Measurements from ENCODE around the gene NHEJ1.

The NHEJ1 gene

GRCh38 chr2:219122202-219122980, 38.2 kb downstream of the NHEJ1 start:
- DNase-seq, result no peak

GRCh38 chr2:219120082-219120481, 40.5 kb downstream of the NHEJ1 start:
- no peak for DNase-seq

GRCh38 chr2:219119422-219120043, 41.1 kb downstream of the NHEJ1 start:
- DNase-seq, result peak; percentile 65

- DNase-seq, result no peak
Measured at GRCh38 chr2:219118504-219118903, 42.1 kb downstream of the NHEJ1 start.

GRCh38 chr2:219116776-219117646, 43.6 kb downstream of the NHEJ1 start:
- DNase-seq, result no peak

- DNase-seq, result no peak
Measured at GRCh38 chr2:219112651-219113338, 47.8 kb downstream of the NHEJ1 start.

GRCh38 chr2:219112062-219112406, 48.6 kb downstream of the NHEJ1 start:
- no peak for DNase-seq

GRCh38 chr2:219111375-219112061, 49.1 kb downstream of the NHEJ1 start:
- DNase-seq, result no peak

GRCh38 chr2:219109471-219109870, 51.1 kb downstream of the NHEJ1 start:
- peak; percentile 45 for DNase-seq

GRCh38 chr2:219107758-219108157, 52.9 kb downstream of the NHEJ1 start:
- no peak for DNase-seq

- no peak for DNase-seq
Measured at GRCh38 chr2:219106251-219106650, 54.4 kb downstream of the NHEJ1 start.

- no peak for DNase-seq
Measured at GRCh38 chr2:219104107-219105035, 56.2 kb downstream of the NHEJ1 start.

GRCh38 chr2:219099329-219099728, 61.3 kb downstream of the NHEJ1 start:
- DNase-seq, result no peak

GRCh38 chr2:219095406-219095935, 65.1 kb downstream of the NHEJ1 start:
- no peak for DNase-seq

GRCh38 chr2:219094171-219094570, 66.4 kb downstream of the NHEJ1 start:
- DNase-seq, result no peak

- no peak for DNase-seq
Measured at GRCh38 chr2:219090436-219091299, 69.9 kb downstream of the NHEJ1 start.

- DNase-seq, result no peak
Measured at GRCh38 chr2:219089330-219089729, 71.3 kb downstream of the NHEJ1 start.

GRCh38 chr2:219087848-219088247, 72.8 kb downstream of the NHEJ1 start:
- no peak for DNase-seq

- no peak for DNase-seq
Measured at GRCh38 chr2:219087361-219087760, 73.3 kb downstream of the NHEJ1 start.

- no peak for DNase-seq
Measured at GRCh38 chr2:219086196-219086595, 74.4 kb downstream of the NHEJ1 start.

Measured in CD4-positive, alpha-beta T cell treated with Interleukin-6 for 4 hours (primary cell).